GM12865 (cell line): ENCODE measurements around the gene HPD.

Experiments used
- DNase-seq: peaks from one replicate; pipeline ENCODE4 v3.0.0; 2010; ENCODE audit warnings: low read depth
- H3K4me3 ChIP-seq: 2 replicates; pipeline ENCODE4 v1.5.1; 2011; ENCODE audit warnings: mild to moderate bottlenecking, low read depth, low read length, control low read depth
- CTCF ChIP-seq: IDR thresholded peaks from 2 replicates; pipeline ENCODE4 v1.5.1; 2011; ENCODE audit warnings: low read length, control low read depth, low read depth, inconsistent platforms; ENCODE audit not compliant: insufficient read depth; ENCODE audit errors: missing control alignments

The HPD gene

GRCh38 chr12:121849211-121849610, 9.4 kb downstream of the HPD start:
- no peak for DNase-seq
- no peak overlapping the region for H3K4me3 ChIP-seq
- TF ChIP-seq CTCF, result no peak

GRCh38 chr12:121845701-121846100, 13.0 kb downstream of the HPD start:
- no peak for TF ChIP-seq CTCF
- no peak overlapping the region for H3K4me3 ChIP-seq
- DNase-seq, result no peak

GRCh38 chr12:121843236-121843982, 15.2 kb downstream of the HPD start:
- no peak for TF ChIP-seq CTCF
- no peak for DNase-seq
- no peak overlapping the region for H3K4me3 ChIP-seq

DNA sequence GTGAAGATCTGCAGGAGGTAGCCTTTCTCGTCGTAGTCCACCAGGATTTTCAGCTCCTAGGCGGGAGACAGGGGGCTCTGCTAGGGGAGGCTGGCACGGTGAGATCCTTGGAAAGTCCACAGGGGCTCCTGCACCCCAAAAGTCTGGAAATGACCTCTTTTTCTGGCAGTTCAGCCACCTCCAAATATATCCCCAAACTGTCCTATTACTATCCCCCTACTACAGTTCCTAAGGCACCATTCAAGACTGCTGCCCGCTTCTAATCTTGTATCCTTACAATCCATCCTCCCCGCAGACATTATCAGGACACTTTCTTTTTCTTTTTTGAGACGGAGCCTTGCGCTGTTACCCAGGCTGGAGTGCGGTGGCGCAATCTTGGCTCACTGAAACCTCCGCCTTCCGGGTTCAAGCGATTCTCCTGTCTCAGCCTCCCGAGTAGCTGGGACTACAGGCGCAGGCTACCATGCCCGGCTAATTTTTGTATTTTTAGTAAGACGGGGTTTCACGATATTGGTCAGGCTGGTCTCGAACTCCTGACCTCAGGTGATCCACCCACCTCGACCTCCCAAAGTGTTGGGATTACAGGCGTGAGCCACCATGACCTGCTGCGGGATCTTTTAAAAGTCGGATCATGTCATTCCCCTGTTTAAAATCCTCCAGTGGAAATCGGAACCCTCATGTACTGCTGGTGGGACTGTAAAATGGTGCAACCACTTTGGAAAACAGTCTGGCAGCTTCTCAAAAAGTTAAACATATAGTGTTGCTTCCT, 18.5 kb downstream of the HPD start:
- DNase-seq, result no peak
- no peak for TF ChIP-seq CTCF

DNA sequence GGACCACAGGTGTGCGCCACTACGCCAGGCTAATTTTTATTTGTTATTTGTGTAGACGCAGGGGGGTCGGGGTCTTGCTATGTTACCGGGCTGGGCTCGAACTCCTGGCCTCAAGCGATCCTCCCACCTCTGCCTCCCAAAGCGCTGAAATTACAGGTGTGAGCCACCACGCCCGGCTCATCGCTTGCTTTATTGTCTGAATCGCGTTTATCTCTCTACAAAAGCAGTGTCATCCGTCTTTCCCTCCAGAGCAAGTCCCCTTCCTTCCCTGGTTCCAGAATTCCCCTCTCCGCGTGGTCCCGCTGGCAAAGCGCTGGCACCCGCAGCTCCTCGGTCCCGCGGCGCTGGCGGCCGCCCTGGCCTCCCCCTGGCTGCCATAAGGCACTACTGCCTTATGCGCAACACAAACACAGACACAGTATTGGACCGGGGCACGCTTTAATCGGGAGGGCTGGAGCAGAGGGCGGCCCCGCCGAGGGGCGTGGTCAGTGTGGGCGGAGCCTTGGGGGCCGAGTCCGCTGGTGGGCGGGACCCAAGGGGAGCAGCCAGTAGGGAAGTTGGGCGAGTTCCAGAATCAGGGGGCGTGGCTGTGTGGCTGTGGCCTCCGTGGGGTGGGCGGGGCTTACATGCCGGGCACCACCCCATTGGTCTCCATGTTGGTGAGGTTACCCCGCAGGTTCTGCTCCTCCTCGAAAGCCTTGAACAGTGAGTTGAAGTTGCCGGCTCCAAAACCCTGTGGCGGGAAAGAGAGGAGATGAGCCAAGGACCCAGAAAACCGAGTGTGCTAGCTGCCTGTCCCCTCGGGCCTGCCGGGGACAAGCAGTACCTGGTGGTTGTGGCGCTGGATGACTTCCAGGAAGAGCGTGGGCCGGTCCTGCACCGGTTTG, 19.3 kb downstream of the HPD start:
- DNase-seq, result peak; percentile 98
- peak overlapping the region; percentile 64 for H3K4me3 ChIP-seq
- TF ChIP-seq CTCF, result no peak

More for the DNA sequence above, 18.5 kb downstream of the HPD start:
- peak overlapping the region; percentile 64 for H3K4me3 ChIP-seq

DNA sequence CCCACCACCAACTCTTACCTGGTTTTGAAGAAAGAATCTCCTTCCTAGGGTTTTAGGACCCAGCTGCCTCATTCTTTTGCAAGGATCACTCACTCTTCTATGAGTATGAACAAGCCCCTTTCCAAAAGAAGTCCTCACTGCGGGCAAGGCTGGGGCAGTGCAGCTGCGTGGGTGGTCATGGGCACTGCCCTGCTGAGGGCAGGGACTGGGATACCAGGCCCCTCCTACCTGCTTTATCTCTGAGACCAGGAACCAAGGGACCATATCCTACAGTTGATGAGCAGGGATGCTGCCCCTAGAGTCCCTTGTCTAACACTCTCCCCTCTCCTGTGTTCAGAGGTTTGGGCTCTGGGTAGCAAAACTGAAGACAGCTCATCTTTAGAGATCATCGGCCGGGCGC, 20.5 kb downstream of the HPD start:
- no peak for DNase-seq
- H3K4me3 ChIP-seq, result no peak overlapping the region
- TF ChIP-seq CTCF, result no peak
